ENCODE data around the gene TOLLIP. TPM values are rescaled to one million over a fixed set of nuclear protein-coding genes. Genes with fewer than 3 reads are reported as not detected.

TOLLIP gene
- total and polyA plus RNA-seq, 9 of the 15 experiments (the other 6 are each of a cell fraction or from before 2014, with no cell fraction given), result 0.23 to 22.8 (median 7.1) TPM

DNA sequence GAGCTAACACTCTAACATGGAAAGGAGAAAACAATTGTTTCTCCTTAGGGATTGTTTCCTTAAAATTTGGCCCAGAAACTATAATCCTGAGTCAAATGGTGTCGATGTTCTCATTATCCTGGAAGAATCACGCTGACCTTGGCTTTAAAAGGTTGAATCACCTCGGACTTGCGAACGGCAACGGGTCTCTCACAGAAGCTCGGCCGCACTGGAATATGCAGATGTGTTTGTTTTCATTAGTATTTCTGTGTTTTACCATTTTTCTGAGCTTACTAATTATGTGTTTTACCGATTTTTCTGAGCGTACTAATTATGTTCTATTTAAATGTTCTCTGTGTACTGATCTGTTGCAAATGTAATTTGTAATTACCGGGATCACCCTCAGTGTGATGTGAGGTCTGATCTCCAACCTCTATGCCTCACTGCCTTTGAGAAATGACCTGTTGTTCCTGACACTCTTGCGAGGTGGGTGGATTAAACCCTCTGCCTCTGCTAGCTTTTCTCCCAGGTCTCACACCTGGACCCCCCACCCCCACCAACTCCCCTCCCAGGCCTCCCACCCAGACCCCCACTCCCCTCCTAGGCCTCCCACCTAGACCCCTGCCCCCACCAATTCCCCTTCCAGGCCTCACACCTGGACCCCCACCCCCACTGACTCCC, 42.0 kb upstream of the TOLLIP start (continued):
- TF ChIP-seq ZNF316 (IDR thresholded peaks at IDR 0.05), result peak; percentile 85
- TF ChIP-seq, protein P1, sequence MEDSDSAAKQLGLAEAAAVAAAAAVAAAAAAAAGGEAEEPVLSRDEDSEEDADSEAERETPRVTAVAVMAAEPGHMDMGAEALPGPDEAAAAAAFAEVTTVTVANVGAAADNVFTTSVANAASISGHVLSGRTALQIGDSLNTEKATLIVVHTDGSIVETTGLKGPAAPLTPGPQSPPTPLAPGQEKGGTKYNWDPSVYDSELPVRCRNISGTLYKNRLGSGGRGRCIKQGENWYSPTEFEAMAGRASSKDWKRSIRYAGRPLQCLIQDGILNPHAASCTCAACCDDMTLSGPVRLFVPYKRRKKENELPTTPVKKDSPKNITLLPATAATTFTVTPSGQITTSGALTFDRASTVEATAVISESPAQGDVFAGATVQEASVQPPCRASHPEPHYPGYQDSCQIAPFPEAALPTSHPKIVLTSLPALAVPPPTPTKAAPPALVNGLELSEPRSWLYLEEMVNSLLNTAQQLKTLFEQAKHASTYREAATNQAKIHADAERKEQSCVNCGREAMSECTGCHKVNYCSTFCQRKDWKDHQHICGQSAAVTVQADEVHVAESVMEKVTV (CRISPR knock-in tag; IDR thresholded peaks at IDR 0.05), result no peak
- TF ChIP-seq JUNB (CRISPR knock-in tag; conservative IDR thresholded peaks at IDR 0.05), result no peak
- no peak for TF ChIP-seq ARID2 (IDR thresholded peaks at IDR 0.05)
- no peak for TF ChIP-seq HDAC2 (IDR thresholded peaks at IDR 0.05)
- no peak for TF ChIP-seq TRIM24 (IDR thresholded peaks at IDR 0.05)
- TF ChIP-seq ARHGAP35 (IDR thresholded peaks at IDR 0.05; ENCODE audit: partially characterized antibody), result peak; percentile 30
- TF ChIP-seq POLR2AphosphoS5 (IDR thresholded peaks at IDR 0.05; ENCODE audit: control insufficient read depth, insufficient read depth, low read depth, low read length), result peak; percentile 100
- no peak for TF ChIP-seq ZNF431 (CRISPR knock-in tag; IDR thresholded peaks at IDR 0.05)
- TF ChIP-seq, protein P2, sequence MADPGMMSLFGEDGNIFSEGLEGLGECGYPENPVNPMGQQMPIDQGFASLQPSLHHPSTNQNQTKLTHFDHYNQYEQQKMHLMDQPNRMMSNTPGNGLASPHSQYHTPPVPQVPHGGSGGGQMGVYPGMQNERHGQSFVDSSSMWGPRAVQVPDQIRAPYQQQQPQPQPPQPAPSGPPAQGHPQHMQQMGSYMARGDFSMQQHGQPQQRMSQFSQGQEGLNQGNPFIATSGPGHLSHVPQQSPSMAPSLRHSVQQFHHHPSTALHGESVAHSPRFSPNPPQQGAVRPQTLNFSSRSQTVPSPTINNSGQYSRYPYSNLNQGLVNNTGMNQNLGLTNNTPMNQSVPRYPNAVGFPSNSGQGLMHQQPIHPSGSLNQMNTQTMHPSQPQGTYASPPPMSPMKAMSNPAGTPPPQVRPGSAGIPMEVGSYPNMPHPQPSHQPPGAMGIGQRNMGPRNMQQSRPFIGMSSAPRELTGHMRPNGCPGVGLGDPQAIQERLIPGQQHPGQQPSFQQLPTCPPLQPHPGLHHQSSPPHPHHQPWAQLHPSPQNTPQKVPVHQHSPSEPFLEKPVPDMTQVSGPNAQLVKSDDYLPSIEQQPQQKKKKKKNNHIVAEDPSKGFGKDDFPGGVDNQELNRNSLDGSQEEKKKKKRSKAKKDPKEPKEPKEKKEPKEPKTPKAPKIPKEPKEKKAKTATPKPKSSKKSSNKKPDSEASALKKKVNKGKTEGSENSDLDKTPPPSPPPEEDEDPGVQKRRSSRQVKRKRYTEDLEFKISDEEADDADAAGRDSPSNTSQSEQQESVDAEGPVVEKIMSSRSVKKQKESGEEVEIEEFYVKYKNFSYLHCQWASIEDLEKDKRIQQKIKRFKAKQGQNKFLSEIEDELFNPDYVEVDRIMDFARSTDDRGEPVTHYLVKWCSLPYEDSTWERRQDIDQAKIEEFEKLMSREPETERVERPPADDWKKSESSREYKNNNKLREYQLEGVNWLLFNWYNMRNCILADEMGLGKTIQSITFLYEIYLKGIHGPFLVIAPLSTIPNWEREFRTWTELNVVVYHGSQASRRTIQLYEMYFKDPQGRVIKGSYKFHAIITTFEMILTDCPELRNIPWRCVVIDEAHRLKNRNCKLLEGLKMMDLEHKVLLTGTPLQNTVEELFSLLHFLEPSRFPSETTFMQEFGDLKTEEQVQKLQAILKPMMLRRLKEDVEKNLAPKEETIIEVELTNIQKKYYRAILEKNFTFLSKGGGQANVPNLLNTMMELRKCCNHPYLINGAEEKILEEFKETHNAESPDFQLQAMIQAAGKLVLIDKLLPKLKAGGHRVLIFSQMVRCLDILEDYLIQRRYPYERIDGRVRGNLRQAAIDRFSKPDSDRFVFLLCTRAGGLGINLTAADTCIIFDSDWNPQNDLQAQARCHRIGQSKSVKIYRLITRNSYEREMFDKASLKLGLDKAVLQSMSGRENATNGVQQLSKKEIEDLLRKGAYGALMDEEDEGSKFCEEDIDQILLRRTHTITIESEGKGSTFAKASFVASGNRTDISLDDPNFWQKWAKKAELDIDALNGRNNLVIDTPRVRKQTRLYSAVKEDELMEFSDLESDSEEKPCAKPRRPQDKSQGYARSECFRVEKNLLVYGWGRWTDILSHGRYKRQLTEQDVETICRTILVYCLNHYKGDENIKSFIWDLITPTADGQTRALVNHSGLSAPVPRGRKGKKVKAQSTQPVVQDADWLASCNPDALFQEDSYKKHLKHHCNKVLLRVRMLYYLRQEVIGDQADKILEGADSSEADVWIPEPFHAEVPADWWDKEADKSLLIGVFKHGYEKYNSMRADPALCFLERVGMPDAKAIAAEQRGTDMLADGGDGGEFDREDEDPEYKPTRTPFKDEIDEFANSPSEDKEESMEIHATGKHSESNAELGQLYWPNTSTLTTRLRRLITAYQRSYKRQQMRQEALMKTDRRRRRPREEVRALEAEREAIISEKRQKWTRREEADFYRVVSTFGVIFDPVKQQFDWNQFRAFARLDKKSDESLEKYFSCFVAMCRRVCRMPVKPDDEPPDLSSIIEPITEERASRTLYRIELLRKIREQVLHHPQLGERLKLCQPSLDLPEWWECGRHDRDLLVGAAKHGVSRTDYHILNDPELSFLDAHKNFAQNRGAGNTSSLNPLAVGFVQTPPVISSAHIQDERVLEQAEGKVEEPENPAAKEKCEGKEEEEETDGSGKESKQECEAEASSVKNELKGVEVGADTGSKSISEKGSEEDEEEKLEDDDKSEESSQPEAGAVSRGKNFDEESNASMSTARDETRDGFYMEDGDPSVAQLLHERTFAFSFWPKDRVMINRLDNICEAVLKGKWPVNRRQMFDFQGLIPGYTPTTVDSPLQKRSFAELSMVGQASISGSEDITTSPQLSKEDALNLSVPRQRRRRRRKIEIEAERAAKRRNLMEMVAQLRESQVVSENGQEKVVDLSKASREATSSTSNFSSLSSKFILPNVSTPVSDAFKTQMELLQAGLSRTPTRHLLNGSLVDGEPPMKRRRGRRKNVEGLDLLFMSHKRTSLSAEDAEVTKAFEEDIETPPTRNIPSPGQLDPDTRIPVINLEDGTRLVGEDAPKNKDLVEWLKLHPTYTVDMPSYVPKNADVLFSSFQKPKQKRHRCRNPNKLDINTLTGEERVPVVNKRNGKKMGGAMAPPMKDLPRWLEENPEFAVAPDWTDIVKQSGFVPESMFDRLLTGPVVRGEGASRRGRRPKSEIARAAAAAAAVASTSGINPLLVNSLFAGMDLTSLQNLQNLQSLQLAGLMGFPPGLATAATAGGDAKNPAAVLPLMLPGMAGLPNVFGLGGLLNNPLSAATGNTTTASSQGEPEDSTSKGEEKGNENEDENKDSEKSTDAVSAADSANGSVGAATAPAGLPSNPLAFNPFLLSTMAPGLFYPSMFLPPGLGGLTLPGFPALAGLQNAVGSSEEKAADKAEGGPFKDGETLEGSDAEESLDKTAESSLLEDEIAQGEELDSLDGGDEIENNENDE (IDR thresholded peaks at IDR 0.05; ENCODE audit: low read depth, low read length), result no peak
- no peak for TF ChIP-seq SMAD3 (CRISPR knock-in tag; conservative IDR thresholded peaks at IDR 0.05)
- TF ChIP-seq CAMTA2 (CRISPR knock-in tag; conservative IDR thresholded peaks at IDR 0.05), result no peak
- no peak for TF ChIP-seq PHB (CRISPR knock-in tag; IDR thresholded peaks at IDR 0.05)
- TF ChIP-seq ZBED1 (IDR thresholded peaks at IDR 0.05), result peak; percentile 88; the same call in 1 of the 2 replicates
- no peak for TF ChIP-seq WHSC1 (IDR thresholded peaks at IDR 0.05; ENCODE audit: low read length)
- no peak for TF ChIP-seq E2F3 (CRISPR knock-in tag; IDR thresholded peaks at IDR 0.05)
- TF ChIP-seq PTTG1 (tag; IDR thresholded peaks at IDR 0.05; ENCODE audit: low read depth), result no peak

All from K562 (cell line).